Measurements from ENCODE around the gene MOB2. TPM values are rescaled to one million over a fixed set of nuclear protein-coding genes. Genes with fewer than 3 reads are reported as not detected.

MOB2 gene
- total RNA-seq, 1 experiment from 2014 or later: 15.1 TPM

GRCh38 chr11:1487091-1487850 is 692 bp upstream of the MOB2 start:
- DNase-seq (ENCODE audit: low read depth): no peak

- DNase-seq (ENCODE audit: low read depth): no peak
Observed at GRCh38 chr11:1485504-1485885, 1.1 kb downstream of the MOB2 start.

GRCh38 chr11:1484695-1485503 is 1.7 kb downstream of the MOB2 start:
- no peak for DNase-seq (ENCODE audit: low read depth)

- no peak for DNase-seq (ENCODE audit: low read depth)
Observed at GRCh38 chr11:1484061-1484671, 2.4 kb downstream of the MOB2 start.

- no peak for DNase-seq (ENCODE audit: low read depth)
Observed at GRCh38 chr11:1483445-1483961, 3.1 kb downstream of the MOB2 start.

- DNase-seq (ENCODE audit: low read depth): no peak
Observed at GRCh38 chr11:1482581-1483444, 3.8 kb downstream of the MOB2 start.

- no peak for DNase-seq (ENCODE audit: low read depth)
Observed at GRCh38 chr11:1481861-1482441, 4.6 kb downstream of the MOB2 start.

- DNase-seq (ENCODE audit: low read depth): no peak
Observed at GRCh38 chr11:1481483-1481825, 5.1 kb downstream of the MOB2 start.

- DNase-seq (ENCODE audit: low read depth): no peak
Observed at GRCh38 chr11:1480555-1481482, 5.8 kb downstream of the MOB2 start.

GRCh38 chr11:1480191-1480554 is 6.4 kb downstream of the MOB2 start:
- no peak for DNase-seq (ENCODE audit: low read depth)

GRCh38 chr11:1479678-1480118 is 6.9 kb downstream of the MOB2 start:
- no peak for DNase-seq (ENCODE audit: low read depth)

- no peak for DNase-seq (ENCODE audit: low read depth)
Observed at GRCh38 chr11:1479006-1479677, 7.4 kb downstream of the MOB2 start.

- no peak for DNase-seq (ENCODE audit: low read depth)
Observed at GRCh38 chr11:1478544-1478943, 8.0 kb downstream of the MOB2 start.

- no peak for DNase-seq (ENCODE audit: low read depth)
Observed at GRCh38 chr11:1478011-1478410, 8.6 kb downstream of the MOB2 start.

- no peak for DNase-seq (ENCODE audit: low read depth)
Observed at GRCh38 chr11:1476940-1477736, 9.4 kb downstream of the MOB2 start.

- no peak for DNase-seq (ENCODE audit: low read depth)
Observed at GRCh38 chr11:1475841-1476240, 10.7 kb downstream of the MOB2 start.

GRCh38 chr11:1473786-1474185 is 12.8 kb downstream of the MOB2 start:
- no peak for DNase-seq (ENCODE audit: low read depth)

GRCh38 chr11:1473011-1473628 is 13.5 kb downstream of the MOB2 start:
- DNase-seq (ENCODE audit: low read depth): no peak
